Common myeloid progenitor, CD34-positive (primary cell): ENCODE measurements around the gene SLC16A13.
A peak's percentile ranks its signal among the peaks of the same experiment; 100 is the strongest.

Experiments used
- CTCF ChIA-PET: fragments of 350-600 bp; sonication (Branson Sonifier 250); formaldehyde crosslinking; loops from one replicate; lab custom pipeline; 2021; ENCODE audit warnings: antibody characterized with exemption; lab: Charles Lee
- POLR2A ChIA-PET: fragments of 350-600 bp; sonication (Branson Sonifier 250); formaldehyde crosslinking; loops from one replicate; lab custom pipeline; 2021; ENCODE audit warnings: antibody characterized with exemption; lab: Charles Lee
- DNase-seq, 3 donors: peaks; one replicate each; pipeline versions ENCODE4 v3.0.0 to v3.0.0-alpha.2; 2013
- H3K27ac ChIP-seq, 2 experiments: 1 replicate in 1 of 2; 2 replicates in 1 of 2; pipeline ENCODE4 v1.7.0; 2013; ENCODE audit warnings: inconsistent platforms in 2 of 2, low read length in 2 of 2, mild to moderate bottlenecking in 2 of 2, low read depth in 1 of 2, moderate library complexity in 1 of 2; ENCODE audit not compliant: severe bottlenecking in 2 of 2, insufficient read depth in 1 of 2, poor library complexity in 1 of 2
- H3K27me3 ChIP-seq, 5 experiments: replicated peaks in 2 of 5; 1 replicate in 3 of 5; 2 replicates in 2 of 5; pipeline versions ENCODE4 v1.6.1 to v1.7.0; 2013; ENCODE audit warnings: low read length in 4 of 5, mild to moderate bottlenecking in 2 of 5, moderate library complexity in 2 of 5, inconsistent platforms in 1 of 5; ENCODE audit not compliant: insufficient read depth in 5 of 5, control insufficient read depth in 4 of 5
- H3K36me3 ChIP-seq, 4 experiments: 1 replicate in 2 of 4; 2 replicates in 2 of 4; pipeline versions ENCODE4 v1.6.1 to v1.7.0; 2013; ENCODE audit warnings: low read length in 3 of 4, control low read depth in 1 of 4, mild to moderate bottlenecking in 1 of 4; ENCODE audit not compliant: control insufficient read depth in 4 of 4, insufficient read depth in 4 of 4
- H3K4me1 ChIP-seq, 4 experiments: 1 replicate in 3 of 4; 2 replicates in 1 of 4; pipeline versions ENCODE4 v1.6.1 to v1.7.1; 2013; ENCODE audit warnings: low read length in 3 of 4, mild to moderate bottlenecking in 3 of 4, control low read depth in 1 of 4, inconsistent platforms in 1 of 4, moderate library complexity in 1 of 4; ENCODE audit not compliant: control insufficient read depth in 4 of 4, insufficient read depth in 4 of 4; ENCODE audit errors: control extremely low read depth in 1 of 4
- H3K4me3 ChIP-seq, 7 experiments: 1 replicate in 4 of 7; 2 replicates in 3 of 7; pipeline versions ENCODE4 v1.5.1 to v1.7.0; 2013; ENCODE audit warnings: mild to moderate bottlenecking in 7 of 7, low read length in 6 of 7, moderate library complexity in 6 of 7, inconsistent platforms in 2 of 7, low read depth in 2 of 7, control low read depth in 1 of 7; ENCODE audit not compliant: insufficient read depth in 4 of 7, control insufficient read depth in 1 of 7; ENCODE audit errors: extremely low read depth in 1 of 7
- H3K9me3 ChIP-seq, 5 experiments: 1 replicate in 4 of 5; 2 replicates in 1 of 5; pipeline versions ENCODE4 v1.6.1 to v1.7.1; 2013; ENCODE audit warnings: low read length in 4 of 5, mild to moderate bottlenecking in 2 of 5, inconsistent platforms in 1 of 5, low read depth in 1 of 5, moderate library complexity in 1 of 5; ENCODE audit not compliant: control insufficient read depth in 4 of 5, insufficient read depth in 2 of 5; ENCODE audit errors: control extremely low read depth in 1 of 5
- whole genome bisulfite sequencing: methylation state at CpG from one replicate; pipeline ENCODE4 v1.1.5; 2013; ENCODE audit not compliant: insufficient coverage; 5-methylcytosine and 5-hydroxymethylcytosine counted together

SLC16A13 gene

GRCh38 chr17:7016886-7017826 is 18.7 kb upstream of the SLC16A13 start:
- ChIA-PET POLR2A (no interaction called here), CTCF (interaction anchor here (0.7 to 8.8 kb wide), 8 partner anchors 10 to 355 kb away, joined by 3 to 76 read pairs (median 3); no protein-coding TSS in a partner anchor)
- Histone ChIP-seq H3K36me3 (peaks cover 0 to 12% (median 5%) of the 10 kb centered on the region in 4 experiments), H3K27me3 (no peaks in the 10 kb centered on the region), H3K27ac (peak overlapping the region in 1 of 2 experiments; percentile 5), H3K9me3 (no peaks in the 10 kb centered on the region), H3K4me1 (peaks cover 12 to 76% (median 62%) of the 10 kb centered on the region in 4 experiments), H3K4me3 (peak overlapping the region in 1 of 7 experiments; percentile 12)
- 90% methylated on average over 12 of the region's 20 CpGs for WGBS
- no peak for DNase-seq

- Histone ChIP-seq H3K9me3 (no peaks in the 10 kb centered on the region), H3K27me3 (no peaks in the 10 kb centered on the region), H3K4me3 (peak overlapping the region in 2 of 7 experiments; percentile 12 to 23), H3K36me3 (peaks cover 0 to 12% (median 5%) of the 10 kb centered on the region in 4 experiments), H3K27ac (peak overlapping the region in 1 of 2 experiments; percentile 5), H3K4me1 (peaks cover 12 to 81% (median 67%) of the 10 kb centered on the region in 4 experiments)
- ChIA-PET POLR2A (no interaction called here), CTCF (interaction anchor here (8.8 kb wide), 1 partner anchor 12 kb away, joined by 76 read pairs; no protein-coding TSS in a partner anchor)
- DNase-seq = peak in 2 of 3 donors; percentile 62 to 68
- 37% methylated on average over 8 of the region's 12 CpGs for WGBS
Observed at GRCh38 chr17:7017827-7018200, 18.0 kb upstream of the SLC16A13 start.

- no peak for DNase-seq
- POLR2A ChIA-PET = interaction anchor here (0.6 kb wide), 1 partner anchor 200 kb away, joined by 3 read pairs; no protein-coding TSS in a partner anchor
- Histone ChIP-seq H3K4me1 (peaks cover 13 to 82% (median 68%) of the 10 kb centered on the region in 4 experiments), H3K27me3 (peaks cover 0 to 3% (median 0%) of the 10 kb centered on the region in 5 experiments), H3K36me3 (peaks cover 0 to 12% (median 5%) of the 10 kb centered on the region in 4 experiments), H3K27ac (no peak overlapping the region), H3K4me3 (peak overlapping the region in 1 of 7 experiments; percentile 23), H3K9me3 (no peaks in the 10 kb centered on the region)
- WGBS = 96% methylated on average over 6 of the region's 10 CpGs
- CTCF ChIA-PET = interaction anchor here (8.8 kb wide), 1 partner anchor 13 kb away, joined by 76 read pairs; no protein-coding TSS in a partner anchor
Observed at GRCh38 chr17:7018331-7018964, 17.4 kb upstream of the SLC16A13 start.

- H3K27me3 ChIP-seq = peaks cover 0 to 3% (median 0%) of the 10 kb centered on the region in 5 experiments
- WGBS = 76% methylated on average over 6 of the region's 10 CpGs
- no peak overlapping the region for H3K4me3 ChIP-seq
- H3K4me1 ChIP-seq = peaks cover 9 to 79% (median 63%) of the 10 kb centered on the region in 4 experiments
- H3K27ac ChIP-seq = no peak overlapping the region
- ChIA-PET POLR2A (no interaction called here), CTCF (interaction anchor here (0.7 to 8.8 kb wide), 3 partner anchors 14 to 108 kb away, joined by 3 to 76 read pairs (median 9); partner anchors contain the start of gene SLC16A11)
- H3K36me3 ChIP-seq = peaks cover 0 to 12% (median 5%) of the 10 kb centered on the region in 4 experiments
- no peak for DNase-seq
- no peaks in the 10 kb centered on the region for H3K9me3 ChIP-seq
Observed at GRCh38 chr17:7019367-7019766, 16.4 kb upstream of the SLC16A13 start.

GRCh38 chr17:7019839-7020519 is 15.8 kb upstream of the SLC16A13 start:
- Histone ChIP-seq H3K4me1 (peaks cover 9 to 79% (median 62%) of the 10 kb centered on the region in 4 experiments), H3K4me3 (peak overlapping the region in 1 of 7 experiments; percentile 19), H3K27me3 (peaks cover 0 to 3% (median 0%) of the 10 kb centered on the region in 5 experiments), H3K27ac (no peak overlapping the region), H3K9me3 (no peaks in the 10 kb centered on the region), H3K36me3 (peaks cover 0 to 12% (median 5%) of the 10 kb centered on the region in 4 experiments)
- POLR2A ChIA-PET = interaction anchor here (3.3 kb wide), 1 partner anchor 16 kb away, joined by 17 read pairs; the partner anchor contains the start of gene SLC16A13
- no peak for DNase-seq
- WGBS = 50% methylated on average over 8 of the region's 16 CpGs
- CTCF ChIA-PET = interaction anchor here (0.7 to 8.8 kb wide), 5 partner anchors 14 to 109 kb away, joined by 3 to 76 read pairs (median 9); partner anchors contain the start of genes SLC16A11 and SLC16A13
